ENCODE measurements around the gene CLEC4E. TPM values are rescaled to one million over a fixed set of nuclear protein-coding genes. Genes with fewer than 3 reads are reported as not detected.

CLEC4E gene
- total RNA-seq, 1 experiment from 2014 or later, result not detected

DNA sequence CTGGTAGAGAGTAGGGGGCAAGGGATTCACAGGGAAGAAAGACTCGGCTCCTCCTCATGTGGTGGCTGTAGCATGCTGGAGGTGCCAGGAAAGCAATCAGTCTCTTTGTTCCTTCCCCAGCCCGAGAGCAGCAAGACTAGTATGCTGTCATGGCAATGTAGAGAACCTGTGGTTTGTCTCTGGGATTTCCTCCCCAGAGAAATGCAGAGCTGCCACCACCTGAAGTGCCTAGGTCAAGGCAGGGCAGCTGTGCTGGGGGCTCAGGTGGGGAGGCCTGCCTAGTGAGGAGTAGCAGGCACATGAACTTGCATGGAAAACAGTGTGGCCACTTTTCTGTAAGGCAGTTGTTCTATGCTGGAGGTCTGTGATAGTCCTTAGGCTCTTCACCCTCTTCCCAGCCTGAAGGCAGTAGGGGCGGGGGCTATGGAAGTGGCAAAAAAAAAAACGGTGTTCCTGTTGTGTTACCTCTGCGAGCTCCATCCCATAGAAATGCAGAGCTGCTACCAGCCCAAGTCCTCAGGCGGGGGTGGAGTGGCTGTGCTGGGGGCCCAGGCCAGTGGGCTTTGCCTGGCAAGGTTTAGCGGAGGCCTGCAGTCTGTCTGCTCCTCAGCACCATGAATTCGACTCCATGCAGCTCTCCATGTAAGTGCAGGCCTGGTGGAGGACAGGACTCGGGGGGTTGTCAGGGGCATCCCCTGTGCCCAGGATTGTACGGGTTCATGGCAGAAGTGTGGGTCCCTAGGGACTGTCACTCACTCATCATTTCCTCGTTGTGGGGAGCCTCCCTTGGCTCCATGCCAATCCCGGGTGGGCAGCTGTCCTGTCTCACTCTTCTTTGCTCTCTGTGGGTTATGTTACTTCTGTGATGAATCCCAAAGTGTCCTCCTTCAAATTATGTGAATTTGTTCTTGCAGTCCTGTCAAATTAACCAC is 31.5 kb downstream of the CLEC4E start:
- DNase-seq, result no peak
- no peak overlapping the region for H3K27ac ChIP-seq
- no peaks in the 10 kb centered on the region for H3K9me2 ChIP-seq (ENCODE audit: insufficient read depth)
- H3K36me3 ChIP-seq (ENCODE audit: low read depth), result no peaks in the 10 kb centered on the region
- ChIA-PET POLR2A (ENCODE audit: unreplicated experiment) (no interaction called here), CTCF (no interaction called here)
- H3K4me2 ChIP-seq, result no peak overlapping the region
- H3K79me2 ChIP-seq (ENCODE audit: low read depth), result no peaks in the 10 kb centered on the region
- BruUV-seq (replicated peaks), result no TSS peak
- H3K4me3 ChIP-seq, result no peak overlapping the region
- H3K27me3 ChIP-seq (ENCODE audit: insufficient read depth, low read depth), result peaks cover 43% of the 10 kb centered on the region
- TF ChIP-seq, protein P1, sequence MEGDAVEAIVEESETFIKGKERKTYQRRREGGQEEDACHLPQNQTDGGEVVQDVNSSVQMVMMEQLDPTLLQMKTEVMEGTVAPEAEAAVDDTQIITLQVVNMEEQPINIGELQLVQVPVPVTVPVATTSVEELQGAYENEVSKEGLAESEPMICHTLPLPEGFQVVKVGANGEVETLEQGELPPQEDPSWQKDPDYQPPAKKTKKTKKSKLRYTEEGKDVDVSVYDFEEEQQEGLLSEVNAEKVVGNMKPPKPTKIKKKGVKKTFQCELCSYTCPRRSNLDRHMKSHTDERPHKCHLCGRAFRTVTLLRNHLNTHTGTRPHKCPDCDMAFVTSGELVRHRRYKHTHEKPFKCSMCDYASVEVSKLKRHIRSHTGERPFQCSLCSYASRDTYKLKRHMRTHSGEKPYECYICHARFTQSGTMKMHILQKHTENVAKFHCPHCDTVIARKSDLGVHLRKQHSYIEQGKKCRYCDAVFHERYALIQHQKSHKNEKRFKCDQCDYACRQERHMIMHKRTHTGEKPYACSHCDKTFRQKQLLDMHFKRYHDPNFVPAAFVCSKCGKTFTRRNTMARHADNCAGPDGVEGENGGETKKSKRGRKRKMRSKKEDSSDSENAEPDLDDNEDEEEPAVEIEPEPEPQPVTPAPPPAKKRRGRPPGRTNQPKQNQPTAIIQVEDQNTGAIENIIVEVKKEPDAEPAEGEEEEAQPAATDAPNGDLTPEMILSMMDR (conservative IDR thresholded peaks at IDR 0.05), result no peak
- no peak for TF ChIP-seq EZH2 (IDR thresholded peaks at IDR 0.05; ENCODE audit: low read depth)
- no peaks in the 10 kb centered on the region for H4K20me1 ChIP-seq (ENCODE audit: insufficient read depth)
- intact Hi-C loops (cut with micrococcal nuclease; ENCODE audit: unreplicated experiment), result no loop called here
- no peaks in the 10 kb centered on the region for H3K4me1 ChIP-seq (replicated peaks; ENCODE audit: insufficient read depth)
- no peaks in the 10 kb centered on the region for H3K9me3 ChIP-seq (ENCODE audit: insufficient read depth, low read depth)
- no peaks in the 10 kb centered on the region for H3F3A ChIP-seq (ENCODE audit: insufficient read depth, low read depth)
- H2AFZ ChIP-seq, result no peak overlapping the region

DNA sequence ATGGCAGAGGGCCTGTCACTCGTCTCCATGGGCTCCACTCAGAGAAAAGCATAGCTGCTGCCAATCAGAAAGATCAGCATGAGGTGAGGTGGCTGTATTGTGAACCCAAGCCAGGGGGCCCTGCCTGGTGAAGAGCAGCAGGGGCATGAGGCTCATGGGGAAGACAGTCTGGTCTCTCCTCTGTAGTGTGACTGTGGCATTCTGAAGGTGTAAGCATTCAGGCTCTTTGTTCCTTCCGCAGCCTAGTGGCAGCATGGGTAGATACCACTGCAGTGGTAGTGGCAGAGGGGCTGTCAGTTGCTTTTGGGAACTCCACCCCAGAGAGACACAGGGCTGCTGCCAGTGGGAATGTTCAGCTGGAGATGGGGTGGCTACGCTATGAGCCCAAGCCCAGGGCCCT is 32.5 kb downstream of the CLEC4E start:
- Histone ChIP-seq H3K27me3 (ENCODE audit: insufficient read depth, low read depth) (peaks cover 42% of the 10 kb centered on the region), H3K4me1 (replicated peaks; ENCODE audit: insufficient read depth) (no peaks in the 10 kb centered on the region), H3K4me2 (no peak overlapping the region), H3K36me3 (ENCODE audit: low read depth) (no peaks in the 10 kb centered on the region), H3K79me2 (ENCODE audit: low read depth) (no peaks in the 10 kb centered on the region), H3K4me3 (no peak overlapping the region), H4K20me1 (ENCODE audit: insufficient read depth) (no peaks in the 10 kb centered on the region), H3K27ac (no peak overlapping the region), H3K9me3 (ENCODE audit: insufficient read depth, low read depth) (no peaks in the 10 kb centered on the region; the same call in 1 of the 2 replicates), H3K9me2 (ENCODE audit: insufficient read depth) (no peaks in the 10 kb centered on the region), H2AFZ (no peak overlapping the region), H3F3A (ENCODE audit: insufficient read depth, low read depth) (no peaks in the 10 kb centered on the region)
- intact Hi-C loops (cut with micrococcal nuclease; ENCODE audit: unreplicated experiment), result no loop called here
- ChIA-PET POLR2A (ENCODE audit: unreplicated experiment) (no interaction called here), CTCF (no interaction called here)
- TF ChIP-seq, protein P1 (conservative IDR thresholded peaks at IDR 0.05), result no peak
- TF ChIP-seq EZH2 (IDR thresholded peaks at IDR 0.05; ENCODE audit: low read depth), result no peak
- no peak for DNase-seq
- BruUV-seq (replicated peaks), result no TSS peak

DNA sequence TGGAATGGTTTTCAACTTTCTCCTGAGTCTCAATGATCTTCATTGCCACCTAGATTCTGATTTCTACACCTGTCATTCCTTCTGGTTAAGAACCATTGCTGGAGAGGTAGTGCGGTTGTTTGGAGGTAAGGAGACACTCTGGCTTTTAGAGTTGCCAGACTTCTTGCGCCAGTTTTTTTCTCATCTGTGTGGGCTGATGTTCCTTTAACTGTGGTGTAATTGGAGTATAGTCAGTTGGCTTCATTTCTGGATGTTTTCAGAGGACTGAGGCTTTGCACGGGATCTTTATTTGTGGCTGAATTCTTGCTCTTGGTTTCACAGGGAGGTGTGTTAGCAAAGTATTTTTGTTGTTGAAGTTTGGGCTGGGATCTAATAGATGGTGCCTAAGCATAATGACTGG is 33.1 kb downstream of the CLEC4E start:
- peaks cover 36% of the 10 kb centered on the region for H3K27me3 ChIP-seq (ENCODE audit: insufficient read depth, low read depth)
- no peaks in the 10 kb centered on the region for H3F3A ChIP-seq (ENCODE audit: insufficient read depth, low read depth)
- no peaks in the 10 kb centered on the region for H4K20me1 ChIP-seq (ENCODE audit: insufficient read depth)
- H3K36me3 ChIP-seq (ENCODE audit: low read depth), result no peaks in the 10 kb centered on the region
- no TSS peak for BruUV-seq (replicated peaks)
- no peak overlapping the region for H2AFZ ChIP-seq
- TF ChIP-seq, protein P1 (conservative IDR thresholded peaks at IDR 0.05), result no peak
- TF ChIP-seq EZH2 (IDR thresholded peaks at IDR 0.05; ENCODE audit: low read depth), result no peak
- no peak overlapping the region for H3K27ac ChIP-seq
- H3K4me2 ChIP-seq, result no peak overlapping the region
- intact Hi-C loops (cut with micrococcal nuclease; ENCODE audit: unreplicated experiment), result no loop called here
- DNase-seq, result no peak
- no peaks in the 10 kb centered on the region for H3K9me2 ChIP-seq (ENCODE audit: insufficient read depth)
- no peaks in the 10 kb centered on the region for H3K79me2 ChIP-seq (ENCODE audit: low read depth)
- ChIA-PET POLR2A (ENCODE audit: unreplicated experiment) (no interaction called here), CTCF (no interaction called here)
- H3K4me1 ChIP-seq (replicated peaks; ENCODE audit: insufficient read depth), result no peaks in the 10 kb centered on the region
- no peak overlapping the region for H3K4me3 ChIP-seq
- H3K9me3 ChIP-seq (ENCODE audit: insufficient read depth, low read depth), result no peaks in the 10 kb centered on the region; the same call in 1 of the 2 replicates
